SH-SY5Y (cell line): Measurements from ENCODE around the gene FYN.

Experiments
- GATA2 ChIP-seq: IDR thresholded peaks from 2 replicates; pipeline ENCODE4 v1.6.1; 2011; ENCODE audit warnings: mild to moderate bottlenecking, low read depth, low read length
- GATA3 ChIP-seq: IDR thresholded peaks from 2 replicates; pipeline ENCODE4 v1.6.1; 2011; ENCODE audit warnings: low read depth, mild to moderate bottlenecking, low read length, moderate library complexity

Gene FYN

GRCh38 chr6:111774346-111774703, 98.9 kb downstream of the FYN start:
- TF ChIP-seq GATA2 (no peak), GATA3 (no peak)

GRCh38 chr6:111773501-111774345, 99.5 kb downstream of the FYN start:
- TF ChIP-seq GATA2: no peak
- no peak for TF ChIP-seq GATA3

- no peak for TF ChIP-seq GATA2
- no peak for TF ChIP-seq GATA3
Observed at GRCh38 chr6:111772381-111772780, 100.9 kb downstream of the FYN start.

- no peak for TF ChIP-seq GATA3
Observed at GRCh38 chr6:111771629-111772028, 101.6 kb downstream of the FYN start.

GRCh38 chr6:111771094-111771432, 102.2 kb downstream of the FYN start:
- no peak for TF ChIP-seq GATA2
- no peak for TF ChIP-seq GATA3

GRCh38 chr6:111770263-111771093, 102.8 kb downstream of the FYN start:
- no peak for TF ChIP-seq GATA2
- TF ChIP-seq GATA3: no peak

GRCh38 chr6:111769365-111770152, 103.7 kb downstream of the FYN start:
- TF ChIP-seq GATA3 (no peak), GATA2 (no peak)

- TF ChIP-seq GATA3 (no peak), GATA2 (no peak)
Observed at GRCh38 chr6:111768431-111768770, 104.9 kb downstream of the FYN start.

GRCh38 chr6:111767752-111768430, 105.4 kb downstream of the FYN start:
- TF ChIP-seq GATA3 (no peak), GATA2 (no peak)

- no peak for TF ChIP-seq GATA3
- no peak for TF ChIP-seq GATA2
Observed at GRCh38 chr6:111766201-111766857, 106.9 kb downstream of the FYN start.

GRCh38 chr6:111765763-111766162, 107.5 kb downstream of the FYN start:
- no peak for TF ChIP-seq GATA3
- no peak for TF ChIP-seq GATA2

GRCh38 chr6:111764238-111765175, 108.7 kb downstream of the FYN start:
- TF ChIP-seq GATA2 (no peak), GATA3 (no peak)
